ENCODE measurements around the gene CARM1. TPM values are rescaled to one million over a fixed set of nuclear protein-coding genes. Genes with fewer than 3 reads are reported as not detected.
A peak's percentile ranks its signal among the peaks of the same experiment; 100 is the strongest.

Gene CARM1
- 23.5 and 26.0 TPM in 2 replicates for polyA plus RNA-seq (2011; rRNA removed)
- 36.7 and 42.1 TPM in 2 replicates for polyA minus RNA-seq (2011; rRNA and poly(A)+ RNA removed)

DNA sequence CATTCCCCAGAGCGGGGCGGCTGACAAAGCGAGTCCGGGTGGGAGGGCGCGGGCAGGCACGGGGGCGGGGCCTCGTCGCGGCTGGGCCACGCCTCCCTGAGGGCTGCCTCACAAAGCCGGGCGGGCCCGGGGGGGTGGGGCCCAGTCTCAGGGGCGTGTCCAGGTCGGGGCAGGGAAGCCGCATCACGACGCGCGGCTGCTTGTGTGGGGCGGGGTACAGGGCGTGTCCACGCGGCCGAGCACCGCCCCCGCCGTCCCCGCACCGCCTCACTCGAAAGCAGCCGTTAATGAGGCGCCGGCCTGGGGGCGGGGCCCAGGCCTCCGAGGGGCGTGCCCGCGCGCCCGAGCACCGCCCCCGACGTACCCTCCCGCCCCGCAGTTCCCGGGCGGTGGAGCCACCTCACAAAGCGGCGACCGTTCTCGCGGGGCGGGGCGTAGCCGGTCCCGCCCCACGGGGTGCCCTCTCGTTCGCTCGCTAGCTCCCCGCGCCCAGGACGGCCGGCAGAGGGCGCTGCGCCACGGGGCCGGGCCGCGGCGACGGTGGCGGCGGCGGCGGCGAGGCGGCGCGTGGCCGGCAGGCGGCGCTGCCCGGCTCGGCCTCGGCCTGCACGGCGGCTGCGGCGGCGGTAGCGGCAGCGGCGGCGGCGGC lies at the start of gene CARM1:
CARM1 (plus strand) TSS at position 599 of the 649 bp plus-strand sequence. CDS start 150 bp downstream, outside the sequence.
- CTCF ChIA-PET, result interaction anchor here (0.5 to 2.9 kb wide), 27 partner anchors 9 to 259 kb away, joined by 3 to 23 read pairs (median 4); partner anchors contain the start of genes DNM2 and TMED1
- TF ChIP-seq, protein P1, sequence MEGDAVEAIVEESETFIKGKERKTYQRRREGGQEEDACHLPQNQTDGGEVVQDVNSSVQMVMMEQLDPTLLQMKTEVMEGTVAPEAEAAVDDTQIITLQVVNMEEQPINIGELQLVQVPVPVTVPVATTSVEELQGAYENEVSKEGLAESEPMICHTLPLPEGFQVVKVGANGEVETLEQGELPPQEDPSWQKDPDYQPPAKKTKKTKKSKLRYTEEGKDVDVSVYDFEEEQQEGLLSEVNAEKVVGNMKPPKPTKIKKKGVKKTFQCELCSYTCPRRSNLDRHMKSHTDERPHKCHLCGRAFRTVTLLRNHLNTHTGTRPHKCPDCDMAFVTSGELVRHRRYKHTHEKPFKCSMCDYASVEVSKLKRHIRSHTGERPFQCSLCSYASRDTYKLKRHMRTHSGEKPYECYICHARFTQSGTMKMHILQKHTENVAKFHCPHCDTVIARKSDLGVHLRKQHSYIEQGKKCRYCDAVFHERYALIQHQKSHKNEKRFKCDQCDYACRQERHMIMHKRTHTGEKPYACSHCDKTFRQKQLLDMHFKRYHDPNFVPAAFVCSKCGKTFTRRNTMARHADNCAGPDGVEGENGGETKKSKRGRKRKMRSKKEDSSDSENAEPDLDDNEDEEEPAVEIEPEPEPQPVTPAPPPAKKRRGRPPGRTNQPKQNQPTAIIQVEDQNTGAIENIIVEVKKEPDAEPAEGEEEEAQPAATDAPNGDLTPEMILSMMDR (IDR thresholded peaks at IDR 0.05; ENCODE audit: low read depth, low read length), result peak; percentile 49
- DNase-seq (ENCODE audit: low read depth, low spot score), result peak; percentile 97
- Histone ChIP-seq H3K9me3 (ENCODE audit: control insufficient read depth, insufficient read depth, low read length) (no peaks in the 10 kb centered on the region), H3K27me3 (ENCODE audit: control insufficient read depth, insufficient read depth, low read length) (no peaks in the 10 kb centered on the region), H3K4me3 (ENCODE audit: low read depth, low read length) (peak within 1 kb of the TSS; percentile 84), H3K27ac (ENCODE audit: low read depth, low read length) (peak within 1 kb of the TSS; percentile 61)
- POLR2A ChIA-PET, result interaction anchor here (0.5 to 1.4 kb wide), 5 partner anchors 12 to 53 kb away, joined by 3 to 5 read pairs (median 3); partner anchors contain the start of gene TMED1

GRCh38 chr19:10823690-10824089 lies 47.7 kb upstream of the CARM1 start:
- Histone ChIP-seq H3K9me3 (ENCODE audit: control insufficient read depth, insufficient read depth, low read length) (no peaks in the 10 kb centered on the region), H3K27ac (ENCODE audit: low read depth, low read length) (no peak overlapping the region), H3K27me3 (ENCODE audit: control insufficient read depth, insufficient read depth, low read length) (no peaks in the 10 kb centered on the region), H3K4me3 (ENCODE audit: low read depth, low read length) (no peak overlapping the region)
- DNase-seq (ENCODE audit: low read depth, low spot score), result no peak
- CTCF ChIA-PET, result no interaction called here
- TF ChIP-seq, protein P1 (IDR thresholded peaks at IDR 0.05; ENCODE audit: low read depth, low read length), result no peak
- POLR2A ChIA-PET, result no interaction called here

GRCh38 chr19:10826231-10826630 lies 45.1 kb upstream of the CARM1 start:
- POLR2A ChIA-PET, result no interaction called here
- H3K27me3 ChIP-seq (ENCODE audit: control insufficient read depth, insufficient read depth, low read length), result no peaks in the 10 kb centered on the region

DNA sequence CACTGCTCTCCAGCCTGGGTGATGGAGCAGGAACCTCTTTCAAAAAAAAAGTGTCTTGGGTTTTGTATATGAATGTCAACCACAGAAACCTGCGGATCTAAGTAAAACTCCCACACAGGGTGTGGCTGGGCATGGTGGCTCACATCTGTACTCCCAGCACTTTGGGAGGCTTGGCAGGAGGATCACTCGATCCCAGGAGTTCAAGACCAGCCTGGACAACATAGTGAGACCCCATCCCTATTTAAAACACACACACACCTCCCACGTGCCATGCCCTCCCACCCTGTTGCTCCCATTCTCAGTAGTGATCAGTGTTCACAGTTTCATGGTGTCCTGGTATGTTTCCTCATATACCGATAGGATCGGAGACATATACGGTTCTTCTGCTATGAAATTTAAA lies 44.5 kb upstream of the CARM1 start:
- POLR2A ChIA-PET, result interaction anchor here (0.6 kb wide), 1 partner anchor 77 kb away, joined by 3 read pairs; no protein-coding TSS in a partner anchor
- no peaks in the 10 kb centered on the region for H3K27me3 ChIP-seq (ENCODE audit: control insufficient read depth, insufficient read depth, low read length)
- DNase-seq (ENCODE audit: low read depth, low spot score), result no peak
- H3K9me3 ChIP-seq (ENCODE audit: control insufficient read depth, insufficient read depth, low read length), result no peaks in the 10 kb centered on the region
- no peak overlapping the region for H3K4me3 ChIP-seq (ENCODE audit: low read depth, low read length)
- H3K27ac ChIP-seq (ENCODE audit: low read depth, low read length), result no peak overlapping the region
- CTCF ChIA-PET, result interaction anchor here (0.9 to 1.8 kb wide), 3 partner anchors 9 to 109 kb away, joined by 4 to 5 read pairs (median 4); partner anchors contain the start of genes DNM2 and TMED1
- TF ChIP-seq, protein P1 (IDR thresholded peaks at IDR 0.05; ENCODE audit: low read depth, low read length), result no peak

More at GRCh38 chr19:10826231-10826630, 45.1 kb upstream of the CARM1 start:
- DNase-seq (ENCODE audit: low read depth, low spot score), result no peak
- TF ChIP-seq, protein P1 (IDR thresholded peaks at IDR 0.05; ENCODE audit: low read depth, low read length), result no peak
- H3K27ac ChIP-seq (ENCODE audit: low read depth, low read length), result no peak overlapping the region
- H3K9me3 ChIP-seq (ENCODE audit: control insufficient read depth, insufficient read depth, low read length), result no peaks in the 10 kb centered on the region
- CTCF ChIA-PET, result interaction anchor here (1.4 to 1.8 kb wide), 2 partner anchors 10 to 109 kb away, joined by 4 to 5 read pairs; partner anchors contain the start of genes DNM2 and TMED1
- H3K4me3 ChIP-seq (ENCODE audit: low read depth, low read length), result no peak overlapping the region
